HG03159 (cell line): ENCODE results near the gene OTOG.
A peak's percentile ranks its signal among the peaks of the same experiment; 100 is the strongest.

Experiments used
- ATAC-seq: cut with Tn5 transposase; IDR thresholded peaks from one replicate; pipeline ENCODE4 v1.9.1; 2021; ENCODE audit warnings: mild to moderate bottlenecking, moderate library complexity; ENCODE audit not compliant: unreplicated experiment

Gene OTOG

DNA sequence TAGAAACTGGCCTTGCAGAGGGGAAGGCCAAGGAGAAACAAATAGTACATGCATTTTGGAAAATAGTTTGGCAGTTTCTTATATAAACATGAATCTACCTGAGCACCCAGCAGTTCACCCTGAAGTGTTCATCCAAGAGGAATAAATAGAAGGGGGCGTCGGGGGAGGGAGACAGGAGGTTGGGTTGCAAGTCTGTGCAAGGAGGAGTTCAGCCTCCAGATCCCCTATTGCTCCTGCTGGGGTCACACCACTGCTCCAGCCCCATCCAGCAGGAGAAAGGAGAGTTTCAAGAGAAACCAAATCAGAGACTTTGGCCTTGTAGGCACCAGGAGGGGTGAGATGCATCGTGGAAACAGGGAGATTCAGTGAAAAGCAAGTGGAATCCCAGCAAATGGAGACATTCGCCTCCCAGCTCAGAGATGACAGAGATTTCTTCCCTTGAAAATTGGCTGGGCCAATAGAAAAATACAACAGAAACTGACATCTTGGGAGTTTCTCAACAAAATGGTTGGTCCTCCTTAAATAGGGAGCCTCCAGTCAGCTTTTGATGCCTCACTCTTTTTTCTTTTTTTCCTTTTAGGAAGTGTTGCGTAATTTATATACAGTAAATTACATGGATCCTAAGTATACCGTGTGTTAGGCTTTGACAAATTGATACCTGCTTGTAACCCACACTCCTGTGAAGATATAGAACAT is 34.1 kb downstream of the OTOG start:
- ATAC-seq, result no peak

DNA sequence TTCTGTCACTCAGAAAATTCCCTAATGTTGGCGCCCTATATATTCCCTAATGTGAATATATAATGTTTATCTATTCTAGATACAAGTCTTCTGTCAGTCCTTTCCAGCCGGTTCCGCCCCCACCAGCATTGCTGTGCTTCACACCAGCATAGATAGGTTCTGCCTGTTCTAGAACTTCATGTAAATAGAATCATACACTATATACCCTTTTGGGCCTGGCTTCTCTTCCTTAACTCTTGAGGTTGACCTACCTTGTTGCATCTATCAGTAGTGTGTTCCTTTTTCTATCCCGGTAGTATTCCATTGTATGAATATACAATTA is 34.6 kb downstream of the OTOG start:
- ATAC-seq, result no peak

- no peak for ATAC-seq
These were observed 39.0 kb downstream of the OTOG start for GRCh38 chr11:17585911-17586695.

DNA sequence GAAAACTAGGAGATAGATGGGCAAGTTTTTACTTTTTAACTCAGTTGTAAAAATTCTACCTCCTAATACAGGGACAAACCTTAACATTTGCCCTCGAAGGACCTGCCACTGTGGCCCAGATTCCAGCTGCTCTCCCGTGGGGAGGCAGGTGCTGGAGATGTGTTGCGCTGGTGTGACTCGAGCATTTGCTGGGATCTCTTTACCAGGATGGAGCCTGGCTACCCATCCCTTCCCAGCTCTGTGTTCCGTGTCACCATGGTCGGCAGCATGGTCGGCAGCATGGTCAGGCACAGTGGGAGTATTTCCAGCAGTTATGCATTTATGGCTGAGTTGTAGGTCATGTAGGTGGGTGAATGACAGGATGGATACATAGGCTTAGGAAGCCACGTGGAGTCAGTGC is 41.1 kb downstream of the OTOG start:
- ATAC-seq, result no peak

GRCh38 chr11:17588721-17589120 is 41.7 kb downstream of the OTOG start:
- ATAC-seq, result no peak

- ATAC-seq, result no peak
These were observed 43.4 kb downstream of the OTOG start for GRCh38 chr11:17590463-17590862.

DNA sequence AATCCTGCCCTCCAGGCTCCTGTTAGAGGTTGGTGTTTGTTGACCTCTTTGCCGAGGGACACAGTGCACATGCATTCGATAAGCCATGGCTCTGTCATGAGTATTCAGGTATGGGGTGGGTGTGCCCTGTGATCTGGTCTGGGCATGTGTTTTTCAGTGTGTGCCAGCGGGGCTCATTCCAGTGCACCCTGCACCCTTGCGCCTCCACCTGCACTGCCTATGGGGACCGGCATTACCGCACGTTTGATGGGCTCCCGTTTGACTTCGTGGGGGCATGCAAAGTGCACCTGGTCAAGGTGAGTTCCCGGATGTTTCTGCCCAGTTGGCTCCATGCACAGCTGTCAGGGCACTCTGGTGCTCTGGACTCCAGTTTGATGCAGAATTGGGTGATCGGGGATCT is 44.2 kb downstream of the OTOG start:
- no peak for ATAC-seq

GRCh38 chr11:17593466-17594245 is 46.6 kb downstream of the OTOG start:
- no peak for ATAC-seq

GRCh38 chr11:17594686-17595192 is 47.7 kb downstream of the OTOG start:
- no peak for ATAC-seq

DNA sequence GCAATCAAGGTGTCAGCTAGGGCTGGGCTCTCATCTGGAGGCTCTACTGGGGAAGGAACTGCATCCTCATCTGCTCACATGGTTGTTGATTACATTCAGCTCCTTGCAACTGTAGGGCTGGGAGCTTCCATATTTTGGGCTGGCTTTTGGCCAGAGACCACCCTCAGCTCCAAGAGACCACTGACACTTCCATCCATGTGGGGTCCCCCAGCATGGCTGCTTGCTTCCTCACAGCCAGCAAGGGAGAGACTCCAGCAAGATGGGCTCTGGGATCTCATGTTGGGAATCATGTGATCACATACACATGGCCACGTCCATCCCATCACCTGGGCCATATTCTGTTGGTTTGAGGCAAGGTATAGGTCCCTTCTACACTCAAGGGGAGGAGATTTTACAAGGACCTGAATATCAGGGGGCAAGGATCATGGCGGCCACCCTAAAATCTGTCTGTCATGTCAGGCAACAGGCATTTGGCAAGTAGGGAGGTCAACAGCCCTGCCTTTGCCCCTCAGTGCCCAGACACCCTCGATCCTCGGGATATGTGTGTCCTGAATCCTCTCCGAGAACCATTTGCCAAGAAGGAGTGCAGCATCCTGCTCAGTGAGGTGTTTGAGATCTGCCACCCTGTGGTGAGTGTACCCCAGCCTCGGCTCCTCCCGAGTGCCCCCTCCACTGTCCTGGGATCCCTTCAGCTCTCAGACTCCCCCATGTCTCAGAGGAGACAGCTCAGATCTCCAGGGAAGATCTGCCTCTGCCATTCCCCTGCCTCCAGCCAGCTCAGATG is 48.7 kb downstream of the OTOG start:
- ATAC-seq, result no peak

- ATAC-seq, result no peak
These were observed 49.2 kb downstream of the OTOG start for GRCh38 chr11:17596310-17596669.

DNA sequence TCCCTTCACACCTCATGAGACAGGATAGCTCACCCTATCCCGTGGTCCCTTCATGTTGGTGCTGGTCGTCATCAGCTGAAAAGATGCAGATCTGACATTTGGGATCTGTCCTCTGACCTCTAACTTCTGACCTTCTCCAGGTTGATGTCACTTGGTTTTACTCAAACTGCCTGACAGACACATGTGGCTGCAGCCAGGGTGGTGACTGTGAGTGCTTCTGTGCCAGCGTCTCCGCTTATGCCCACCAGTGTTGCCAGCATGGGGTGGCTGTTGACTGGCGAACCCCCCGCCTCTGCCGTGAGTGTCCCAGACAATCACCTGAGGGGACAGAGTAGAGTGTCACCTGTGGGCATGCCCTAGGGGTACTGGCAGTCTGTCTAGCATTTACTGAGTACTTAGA is 49.7 kb downstream of the OTOG start:
- no peak for ATAC-seq

- ATAC-seq, result no peak
These were observed 50.7 kb downstream of the OTOG start for GRCh38 chr11:17597770-17598169.

GRCh38 chr11:17598700-17599459 is 51.8 kb downstream of the OTOG start:
- ATAC-seq, result peak; percentile 94

GRCh38 chr11:17599460-17599925 is 52.4 kb downstream of the OTOG start:
- ATAC-seq, result no peak

DNA sequence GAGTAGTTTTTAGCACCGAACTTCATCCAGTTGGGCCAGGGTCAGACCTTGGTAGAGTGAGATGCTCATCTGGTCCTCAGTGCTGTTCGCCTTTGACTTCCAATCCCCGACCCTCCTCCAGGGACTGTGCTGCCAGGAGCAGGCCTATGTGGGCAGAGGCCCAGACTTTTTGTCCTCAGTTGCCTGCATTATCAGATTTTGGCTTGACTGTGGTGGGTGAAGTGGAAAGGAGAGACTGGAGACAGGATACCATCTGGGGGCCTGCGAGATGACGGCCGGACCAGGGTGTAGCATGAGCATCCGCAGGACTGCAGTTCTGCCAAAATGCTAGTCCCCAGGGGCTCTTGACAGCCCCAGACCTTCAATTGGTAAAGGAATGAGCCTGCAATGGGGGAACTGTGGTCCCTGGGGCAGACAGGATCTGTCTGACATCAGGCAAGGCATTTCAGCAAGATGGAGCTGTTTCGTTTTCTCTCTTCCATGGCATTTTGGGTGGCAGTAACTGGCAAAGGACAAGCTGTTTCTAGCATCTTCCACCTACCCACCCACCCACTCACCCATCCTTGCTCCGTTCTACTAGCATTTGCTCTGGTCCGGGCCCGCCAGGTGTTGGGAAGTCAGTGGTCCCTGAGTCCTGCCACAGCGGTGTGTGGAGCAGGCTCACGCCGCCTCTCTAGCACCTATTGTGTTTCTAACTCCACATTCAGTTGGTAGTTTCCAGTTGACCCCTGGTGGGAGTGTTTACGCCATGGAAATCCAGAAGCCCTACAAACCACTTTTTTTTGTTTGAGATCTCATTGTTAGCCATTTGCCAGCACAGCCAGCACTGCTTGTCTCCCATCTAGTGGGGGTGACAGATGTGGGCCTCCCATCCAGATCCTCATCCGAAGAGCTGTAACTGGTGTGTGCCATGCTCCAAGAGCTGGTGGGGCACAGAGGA is 53.5 kb downstream of the OTOG start:
- ATAC-seq, result no peak

- ATAC-seq, result no peak
These were observed 54.2 kb downstream of the OTOG start for GRCh38 chr11:17601256-17601671.

DNA sequence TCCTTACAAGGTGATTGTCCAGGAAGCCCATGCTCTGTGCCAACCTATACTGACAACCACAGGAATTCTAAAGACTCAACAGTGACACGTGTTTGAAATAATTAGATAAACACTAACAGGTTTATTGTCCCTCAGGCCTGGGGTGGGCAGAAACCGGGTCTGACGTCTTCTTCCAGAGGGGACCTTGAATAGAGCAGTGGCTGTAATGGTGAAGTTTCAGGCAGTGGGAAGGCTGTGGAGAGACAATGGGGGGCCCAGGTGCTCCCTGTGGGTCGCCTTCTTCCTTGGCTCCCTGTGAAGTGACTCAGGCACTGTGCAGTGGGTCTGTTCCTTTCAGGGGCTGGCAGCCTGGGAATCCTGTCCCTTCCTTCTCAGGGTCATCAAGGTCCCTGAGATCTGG is 54.6 kb downstream of the OTOG start:
- no peak for ATAC-seq
